Measurements from ENCODE around the gene PIK3CB. TPM values are rescaled to one million over a fixed set of nuclear protein-coding genes. Genes with fewer than 3 reads are reported as not detected.
"Not testable (repeated sequence)": the region's sequence is repeated elsewhere in the genome, so short reads cannot be mapped to it uniquely, and the experiment has no call there.

Gene PIK3CB
- total RNA-seq, 1 donor from 2014 or later = 23.5 TPM

DNA sequence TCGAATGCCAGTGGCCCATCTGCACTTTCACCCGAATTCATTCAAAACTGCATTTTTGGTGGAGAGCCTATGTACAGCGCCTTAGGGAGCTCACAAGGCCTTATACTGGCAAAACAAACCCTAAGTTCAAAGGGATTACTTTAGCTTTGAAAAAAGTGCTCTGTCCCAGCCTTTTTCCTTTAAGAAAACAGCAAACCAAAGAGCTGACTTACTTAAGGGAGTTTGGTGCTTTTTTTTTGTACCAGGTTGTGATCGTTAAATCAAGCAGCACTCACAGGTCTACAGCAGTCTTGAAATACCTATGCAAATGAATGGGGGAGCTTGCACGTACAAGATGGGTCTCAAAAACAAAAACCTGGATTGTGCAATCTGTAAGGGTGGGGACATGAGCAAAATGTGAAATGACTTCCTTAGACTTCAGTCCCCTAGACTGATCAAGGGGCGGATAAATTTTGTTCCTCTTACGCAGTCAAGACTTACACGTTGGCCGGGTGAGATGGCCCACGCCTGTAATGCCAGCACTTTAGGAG is 11.6 kb upstream of the PIK3CB start:
- Mint-ChIP-seq H3K36me3 (no peaks in the 10 kb centered on the region), H3K4me3 (no peak overlapping the region), H3K27me3 (ENCODE audit: low read depth) (no peaks in the 10 kb centered on the region), H3K27ac (peak overlapping the region; percentile 85), H3K9me3 (no peaks in the 10 kb centered on the region), H3K4me1 (peaks cover 19% of the 10 kb centered on the region)
- TF ChIP-seq, protein P1, sequence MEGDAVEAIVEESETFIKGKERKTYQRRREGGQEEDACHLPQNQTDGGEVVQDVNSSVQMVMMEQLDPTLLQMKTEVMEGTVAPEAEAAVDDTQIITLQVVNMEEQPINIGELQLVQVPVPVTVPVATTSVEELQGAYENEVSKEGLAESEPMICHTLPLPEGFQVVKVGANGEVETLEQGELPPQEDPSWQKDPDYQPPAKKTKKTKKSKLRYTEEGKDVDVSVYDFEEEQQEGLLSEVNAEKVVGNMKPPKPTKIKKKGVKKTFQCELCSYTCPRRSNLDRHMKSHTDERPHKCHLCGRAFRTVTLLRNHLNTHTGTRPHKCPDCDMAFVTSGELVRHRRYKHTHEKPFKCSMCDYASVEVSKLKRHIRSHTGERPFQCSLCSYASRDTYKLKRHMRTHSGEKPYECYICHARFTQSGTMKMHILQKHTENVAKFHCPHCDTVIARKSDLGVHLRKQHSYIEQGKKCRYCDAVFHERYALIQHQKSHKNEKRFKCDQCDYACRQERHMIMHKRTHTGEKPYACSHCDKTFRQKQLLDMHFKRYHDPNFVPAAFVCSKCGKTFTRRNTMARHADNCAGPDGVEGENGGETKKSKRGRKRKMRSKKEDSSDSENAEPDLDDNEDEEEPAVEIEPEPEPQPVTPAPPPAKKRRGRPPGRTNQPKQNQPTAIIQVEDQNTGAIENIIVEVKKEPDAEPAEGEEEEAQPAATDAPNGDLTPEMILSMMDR (IDR thresholded peaks at IDR 0.05; ENCODE audit: unreplicated experiment) = no peak
- DNase-seq (ENCODE audit: low spot score in 2 of 2, unreplicated experiment in 2 of 2) = no peak

DNA sequence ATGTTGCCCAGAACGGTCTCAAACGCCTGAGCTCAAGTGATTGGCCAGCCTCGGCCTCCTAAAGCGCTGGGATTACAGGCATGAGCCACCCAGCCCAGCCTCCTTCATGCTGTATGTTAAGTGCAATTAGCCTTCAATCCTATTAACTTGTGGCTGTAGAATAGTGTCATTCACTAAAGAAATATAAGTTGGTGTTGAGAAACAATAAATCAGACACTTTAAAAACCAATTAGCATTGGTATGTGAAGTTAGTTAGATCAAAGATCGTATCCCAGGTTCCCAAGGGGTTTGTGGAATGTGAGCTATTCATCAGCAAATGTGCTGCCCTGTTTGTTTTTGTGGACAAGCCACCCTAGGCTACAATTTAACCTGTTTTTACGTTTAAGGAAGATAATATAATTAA is 11.0 kb upstream of the PIK3CB start:
- Mint-ChIP-seq H3K36me3 (no peaks in the 10 kb centered on the region), H3K9me3 (no peaks in the 10 kb centered on the region), H3K27me3 (ENCODE audit: low read depth) (no peaks in the 10 kb centered on the region), H3K27ac (peak overlapping the region; percentile 85), H3K4me3 (no peak overlapping the region), H3K4me1 (peaks cover 19% of the 10 kb centered on the region)
- DNase-seq (ENCODE audit: low spot score in 2 of 2, unreplicated experiment in 2 of 2) = no peak
- TF ChIP-seq, protein P1 (IDR thresholded peaks at IDR 0.05; ENCODE audit: unreplicated experiment) = no peak

DNA sequence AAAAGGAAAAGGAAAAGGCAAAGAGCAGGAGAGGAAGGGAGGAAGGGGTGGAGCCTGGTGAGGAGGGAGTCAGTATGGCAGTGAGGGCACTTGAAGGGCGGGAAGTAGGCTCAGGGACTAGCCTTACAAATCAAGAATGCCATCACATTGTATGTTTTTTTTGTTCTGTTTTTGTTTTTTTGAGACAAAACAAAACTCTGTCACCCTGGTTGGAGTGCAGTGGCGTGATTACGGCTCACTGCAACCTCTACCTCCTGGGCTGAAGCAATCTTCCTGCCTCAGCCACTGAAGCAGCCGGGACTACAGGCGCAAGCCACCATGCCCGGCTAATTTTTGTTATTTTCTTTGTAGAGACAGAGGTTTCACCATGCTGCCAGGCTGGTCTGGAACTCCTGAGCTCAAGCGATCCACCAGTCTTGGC is 10.5 kb upstream of the PIK3CB start:
- Mint-ChIP-seq H3K4me3 (no peak overlapping the region), H3K36me3 (no peaks in the 10 kb centered on the region), H3K27me3 (ENCODE audit: low read depth) (no peaks in the 10 kb centered on the region), H3K27ac (no peak overlapping the region), H3K9me3 (no peaks in the 10 kb centered on the region), H3K4me1 (peaks cover 19% of the 10 kb centered on the region)
- DNase-seq (ENCODE audit: low spot score in 2 of 2, unreplicated experiment in 2 of 2) = no peak
- TF ChIP-seq, protein P1 (IDR thresholded peaks at IDR 0.05; ENCODE audit: unreplicated experiment) = no peak

DNA sequence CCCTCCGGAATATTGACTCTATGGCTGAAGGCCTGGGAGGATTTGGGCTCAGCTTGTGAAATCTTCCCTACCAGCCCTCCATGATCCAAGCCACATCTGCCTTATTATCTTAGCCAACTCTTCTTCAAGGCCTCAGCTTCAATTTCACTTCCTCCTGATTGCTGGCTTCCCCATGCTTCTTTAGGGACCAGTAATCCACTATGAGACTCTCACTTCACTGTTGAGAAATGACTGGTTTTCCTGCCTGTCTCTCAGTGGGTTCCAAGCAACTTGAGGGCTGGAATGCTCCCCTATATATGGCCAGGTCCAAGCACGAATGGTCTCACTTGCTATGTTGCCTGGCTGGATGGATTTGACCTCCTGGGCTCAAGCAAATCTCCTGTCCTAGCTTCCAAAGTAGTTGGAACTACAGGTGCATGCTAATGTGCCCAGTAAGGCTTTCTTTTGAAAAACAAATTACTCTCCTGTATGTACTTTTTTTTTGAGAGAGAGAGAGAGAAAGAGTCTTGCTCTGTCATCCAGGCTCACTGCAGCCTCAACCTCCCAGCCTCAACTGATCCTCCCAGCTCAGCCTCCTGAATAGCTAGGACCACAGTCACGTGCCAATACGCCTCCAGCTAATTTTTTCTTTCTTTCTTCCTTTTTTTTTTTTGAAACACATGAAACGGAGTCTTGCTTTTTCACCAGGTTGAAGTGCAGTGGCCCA is 7.9 kb upstream of the PIK3CB start:
- DNase-seq (ENCODE audit: low spot score in 2 of 2, unreplicated experiment in 2 of 2) = no peak
- Mint-ChIP-seq H3K36me3 (no peaks in the 10 kb centered on the region), H3K9me3 (no peaks in the 10 kb centered on the region), H3K4me3 (no peak overlapping the region), H3K4me1 (peaks cover 19% of the 10 kb centered on the region), H3K27me3 (ENCODE audit: low read depth) (no peaks in the 10 kb centered on the region), H3K27ac (no peak overlapping the region)
- TF ChIP-seq, protein P1 (IDR thresholded peaks at IDR 0.05; ENCODE audit: unreplicated experiment) = no peak

DNA sequence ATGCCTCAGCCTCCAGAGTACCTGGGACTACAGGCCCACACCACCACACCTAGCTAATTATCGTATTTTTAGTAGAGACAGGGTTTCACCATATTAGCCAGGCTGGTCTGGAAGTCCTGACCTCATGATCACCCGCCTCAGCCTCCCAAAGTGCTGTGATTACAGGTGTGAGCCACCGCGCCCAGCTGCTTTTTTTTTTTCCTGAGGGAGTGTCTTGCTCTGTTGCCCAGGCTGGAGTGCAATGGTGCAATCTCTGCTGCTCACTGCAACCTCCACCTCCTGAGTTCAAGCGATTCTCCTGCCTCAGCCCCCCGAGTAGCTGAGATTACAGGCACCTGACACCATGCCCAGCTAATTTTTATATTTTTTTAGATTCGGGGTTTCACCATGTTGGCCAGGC is 3.7 kb upstream of the PIK3CB start:
- H3K9me3 Mint-ChIP-seq; H3K36me3 Mint-ChIP-seq; H3K4me1 Mint-ChIP-seq; DNase-seq (ENCODE audit: low spot score in 2 of 2, unreplicated experiment in 2 of 2); H3K4me3 Mint-ChIP-seq; H3K27ac Mint-ChIP-seq; H3K27me3 Mint-ChIP-seq (ENCODE audit: low read depth): not testable (repeated sequence)

DNA sequence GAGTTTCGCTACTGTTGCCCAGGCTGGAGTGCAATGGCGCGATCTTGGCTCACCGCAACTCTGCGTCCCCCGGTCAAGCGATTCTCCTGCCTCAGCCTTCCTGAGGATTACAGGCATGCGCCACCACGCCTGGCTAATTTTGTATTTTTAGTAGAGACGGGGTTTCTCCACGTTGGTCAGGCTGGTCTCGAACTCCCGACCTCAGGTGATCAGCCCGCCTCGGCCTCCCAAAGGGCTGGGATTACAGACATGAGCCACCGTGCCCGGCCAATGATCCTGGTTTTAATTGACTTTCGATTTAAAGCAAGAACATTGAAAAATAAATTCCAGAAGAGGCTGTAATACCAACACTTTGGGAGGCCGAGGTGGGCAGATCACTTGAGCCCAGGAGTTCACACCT is 1.1 kb upstream of the PIK3CB start:
- not testable (repeated sequence) for H3K27me3 Mint-ChIP-seq (ENCODE audit: low read depth); DNase-seq (ENCODE audit: low spot score in 2 of 2, unreplicated experiment in 2 of 2); H3K4me3 Mint-ChIP-seq; H3K9me3 Mint-ChIP-seq; H3K36me3 Mint-ChIP-seq
- H3K4me1 Mint-ChIP-seq = peaks cover 13% of the 10 kb centered on the region
- peak overlapping the region; percentile 56 for H3K27ac Mint-ChIP-seq
